ENCODE measurements around the gene PCSK7.

DNA sequence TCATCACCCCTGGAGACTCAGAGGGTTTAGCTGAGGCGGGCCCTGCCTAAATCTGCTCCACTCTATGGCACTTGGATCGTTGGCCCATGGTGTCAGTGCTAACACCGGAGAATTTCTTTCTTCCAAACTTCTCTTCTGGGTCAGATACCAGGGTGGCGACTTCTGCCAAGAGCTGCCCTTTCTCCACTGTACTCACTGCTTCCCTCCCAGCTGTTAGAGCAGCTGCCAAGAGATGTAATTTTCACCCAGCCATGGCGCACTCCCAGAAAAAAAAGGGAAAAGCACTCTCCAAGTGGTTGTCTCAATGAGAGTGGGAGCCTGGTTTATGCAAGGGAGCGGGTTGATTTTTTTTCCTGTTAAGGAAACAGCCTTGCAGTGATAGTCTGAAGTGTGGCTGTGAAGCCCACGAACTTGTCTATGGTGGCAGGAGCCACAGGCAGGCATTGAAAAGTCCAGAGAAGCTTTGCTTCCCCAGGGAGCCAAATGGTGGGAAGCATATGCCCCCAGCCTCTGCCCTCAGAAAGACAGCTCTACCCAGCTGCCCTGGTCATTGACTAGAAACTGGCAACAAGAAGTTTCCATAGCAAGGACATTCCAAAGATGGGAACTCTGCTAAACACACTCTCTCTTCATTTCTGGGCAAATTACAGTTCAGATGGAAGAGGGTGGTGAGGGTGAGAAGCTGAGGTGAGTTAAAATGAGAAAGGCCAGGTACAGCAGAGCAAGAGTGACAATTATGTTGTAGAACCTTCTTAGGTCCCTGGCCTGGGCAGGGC, 10.7 kb downstream of the PCSK7 start:
- TF ChIP-seq, protein P1, sequence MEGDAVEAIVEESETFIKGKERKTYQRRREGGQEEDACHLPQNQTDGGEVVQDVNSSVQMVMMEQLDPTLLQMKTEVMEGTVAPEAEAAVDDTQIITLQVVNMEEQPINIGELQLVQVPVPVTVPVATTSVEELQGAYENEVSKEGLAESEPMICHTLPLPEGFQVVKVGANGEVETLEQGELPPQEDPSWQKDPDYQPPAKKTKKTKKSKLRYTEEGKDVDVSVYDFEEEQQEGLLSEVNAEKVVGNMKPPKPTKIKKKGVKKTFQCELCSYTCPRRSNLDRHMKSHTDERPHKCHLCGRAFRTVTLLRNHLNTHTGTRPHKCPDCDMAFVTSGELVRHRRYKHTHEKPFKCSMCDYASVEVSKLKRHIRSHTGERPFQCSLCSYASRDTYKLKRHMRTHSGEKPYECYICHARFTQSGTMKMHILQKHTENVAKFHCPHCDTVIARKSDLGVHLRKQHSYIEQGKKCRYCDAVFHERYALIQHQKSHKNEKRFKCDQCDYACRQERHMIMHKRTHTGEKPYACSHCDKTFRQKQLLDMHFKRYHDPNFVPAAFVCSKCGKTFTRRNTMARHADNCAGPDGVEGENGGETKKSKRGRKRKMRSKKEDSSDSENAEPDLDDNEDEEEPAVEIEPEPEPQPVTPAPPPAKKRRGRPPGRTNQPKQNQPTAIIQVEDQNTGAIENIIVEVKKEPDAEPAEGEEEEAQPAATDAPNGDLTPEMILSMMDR (IDR thresholded peaks at IDR 0.05; ENCODE audit: poor library complexity): no peak
- TF ChIP-seq EZH2 (IDR thresholded peaks at IDR 0.05; ENCODE audit: borderline replicate concordance) (no peak), EZH2phosphoT487 (IDR thresholded peaks at IDR 0.05; ENCODE audit: low read depth, severe bottlenecking, unreplicated experiment) (no peak)

Measured in hepatocyte (in vitro differentiated cells).